ENCODE measurements around the gene KCNK16. TPM values are rescaled to one million over a fixed set of nuclear protein-coding genes. Genes with fewer than 3 reads are reported as not detected.

KCNK16 gene
- total and polyA plus RNA-seq, 2 of the 8 experiments (the other 6 are each of a cell fraction or from before 2014, with no cell fraction given) = not detected

DNA sequence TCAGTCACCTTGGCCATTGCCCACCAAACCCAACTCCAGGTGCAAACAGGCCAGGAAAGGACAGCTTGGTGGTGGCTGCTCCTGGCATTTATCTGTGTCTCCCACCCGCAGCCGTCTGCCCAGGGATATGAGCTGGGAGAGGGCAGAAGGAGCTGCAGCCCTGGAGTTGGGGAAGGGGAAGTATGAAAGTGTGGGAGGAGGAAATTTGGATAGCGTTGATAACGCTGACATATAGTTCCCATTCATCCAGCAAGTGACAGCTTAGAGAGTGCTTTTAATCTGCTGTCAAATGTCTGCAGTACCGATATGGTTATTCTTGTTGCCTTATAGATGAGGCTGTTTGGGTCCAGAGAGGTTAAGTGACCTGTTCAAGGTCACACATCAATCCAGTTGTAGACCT lies 741 bp downstream of the KCNK16 start (continued):
- no peak for TF ChIP-seq MAFK (IDR thresholded peaks at IDR 0.05; ENCODE audit: low read depth, low read length)
- TF ChIP-seq GABPA (IDR thresholded peaks at IDR 0.05; ENCODE audit: borderline replicate concordance, insufficient read depth, low read length) = no peak
- no peak for TF ChIP-seq TCF12 (IDR thresholded peaks at IDR 0.05; ENCODE audit: low read depth, low read length)
- TF ChIP-seq HDAC6 (IDR thresholded peaks at IDR 0.05; ENCODE audit: low read depth, low read length) = no peak
- no peak for TF ChIP-seq NRF1 (IDR thresholded peaks at IDR 0.05; ENCODE audit: low read depth, low read length)
